ENCODE results near the gene IGIP.

- TF ChIP-seq MAX (IDR thresholded peaks at IDR 0.05) (no peak), CREB1 (IDR thresholded peaks at IDR 0.05; ENCODE audit: low read depth) (no peak), RAD21 (IDR thresholded peaks at IDR 0.05; ENCODE audit: low read depth) (no peak), REST (IDR thresholded peaks at IDR 0.05; ENCODE audit: low read depth) (no peak)
These were observed 12.5 kb upstream of the IGIP start for GRCh38 chr5:140113180-140113698.

Data from Ishikawa (cell line).